Stimulated activated CD8-positive, alpha-beta memory T cell treated with anti-CD3 and anti-CD28 coated beads, Interleukin-12 subunit alpha, Interleukin-12 subunit beta, amount 100 ng/mL, for 24 hours (primary cell): ENCODE results near the gene ACTR1B.
"Not testable (repeated sequence)": the region's sequence is repeated elsewhere in the genome, so short reads cannot be mapped to it uniquely, and the experiment has no call there.

Experiments
- DNase-seq: peaks from one replicate; pipeline ENCODE4 v3.0.0-alpha.2; 2020; ENCODE audit errors: extremely low read depth

Gene ACTR1B

DNA sequence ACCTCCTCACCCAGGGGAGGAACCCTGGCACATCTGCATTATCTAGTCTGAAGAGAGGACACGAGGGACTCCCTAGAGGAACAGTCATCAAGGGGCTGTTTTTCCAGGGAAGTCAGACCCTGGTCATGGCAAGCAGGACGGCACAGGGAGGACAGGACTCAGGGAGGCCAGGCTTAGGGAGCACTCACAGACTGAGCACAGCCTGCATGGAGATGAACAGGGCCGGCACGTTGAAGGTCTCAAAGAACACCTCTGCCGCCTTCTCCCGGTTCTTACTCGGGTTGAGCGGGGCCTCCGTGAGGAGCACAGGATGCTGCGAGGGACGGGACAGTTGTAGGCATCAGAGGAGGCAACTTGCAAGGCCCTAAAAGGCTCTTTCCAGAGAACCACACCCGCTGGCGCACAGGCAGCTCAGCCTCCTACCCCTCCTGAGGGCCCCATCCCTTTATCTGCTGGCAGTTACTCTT, 5.1 kb downstream of the ACTR1B start:
- no peak for DNase-seq

DNA sequence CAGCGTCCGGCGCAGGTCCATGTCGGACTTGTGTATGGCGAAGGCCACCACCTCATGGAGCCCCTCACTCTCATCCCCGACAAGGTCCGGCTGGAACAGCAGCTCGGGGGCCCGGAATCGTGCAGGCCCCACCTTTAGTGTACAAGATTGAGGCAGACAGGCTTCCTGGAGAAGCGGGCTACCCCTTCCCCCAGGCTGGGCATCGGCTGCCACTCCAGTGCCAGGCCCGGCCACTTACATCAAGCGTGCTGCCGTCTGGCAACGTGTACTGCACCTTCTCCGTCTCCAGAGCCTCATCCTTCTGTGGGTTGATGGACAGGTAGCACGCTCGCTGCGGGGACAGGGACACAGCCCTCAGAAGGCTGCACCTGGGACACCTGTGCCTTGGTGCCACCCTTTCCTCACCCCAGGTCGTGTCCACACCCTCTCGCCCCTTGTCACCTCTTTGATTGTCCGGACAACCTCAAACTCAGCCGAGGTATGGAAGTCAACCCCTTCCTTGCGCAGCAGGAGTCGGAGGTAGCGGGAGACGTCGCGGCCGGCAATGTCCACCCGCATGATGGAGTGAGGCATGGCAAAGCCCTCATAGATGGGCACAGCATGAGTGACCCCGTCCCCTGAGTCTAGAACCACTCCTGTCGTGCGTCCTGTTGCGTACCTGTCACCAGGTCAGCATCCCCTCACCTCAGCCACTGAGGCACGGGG, 5.7 kb downstream of the ACTR1B start:
- DNase-seq: no peak

GRCh38 chr2:97656905-97657587, 6.8 kb downstream of the ACTR1B start:
- no peak for DNase-seq

DNA sequence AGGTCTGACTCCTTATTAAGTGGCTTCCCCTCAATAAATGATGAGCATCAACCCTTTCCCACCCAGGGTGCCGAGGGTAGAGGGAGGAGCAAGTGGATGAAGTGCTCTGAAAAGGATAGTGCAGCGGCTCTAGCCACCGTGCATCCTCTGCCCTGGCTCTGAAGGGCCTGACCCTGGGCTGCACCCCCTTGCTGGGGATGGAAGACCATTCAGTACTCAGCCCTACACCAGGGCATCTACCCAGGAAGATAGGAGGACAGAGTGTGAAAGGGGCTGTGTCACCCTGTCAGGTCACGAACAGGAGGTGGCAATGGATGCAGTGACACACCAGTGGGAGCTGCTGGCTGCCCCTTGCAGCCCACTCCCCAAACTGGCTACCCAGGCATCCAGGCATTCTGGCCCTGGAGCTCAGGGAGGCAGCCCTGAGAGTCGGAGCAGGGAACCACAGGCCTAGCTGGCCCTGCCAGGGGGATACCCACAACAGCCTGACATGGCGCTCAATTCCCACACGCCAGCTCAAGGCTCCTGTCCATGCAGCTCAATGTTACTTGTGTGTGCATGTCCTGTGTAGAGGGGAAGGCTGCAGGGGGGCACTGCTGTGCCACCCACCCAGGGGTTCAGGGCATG, 7.6 kb downstream of the ACTR1B start:
- no peak for DNase-seq

DNA sequence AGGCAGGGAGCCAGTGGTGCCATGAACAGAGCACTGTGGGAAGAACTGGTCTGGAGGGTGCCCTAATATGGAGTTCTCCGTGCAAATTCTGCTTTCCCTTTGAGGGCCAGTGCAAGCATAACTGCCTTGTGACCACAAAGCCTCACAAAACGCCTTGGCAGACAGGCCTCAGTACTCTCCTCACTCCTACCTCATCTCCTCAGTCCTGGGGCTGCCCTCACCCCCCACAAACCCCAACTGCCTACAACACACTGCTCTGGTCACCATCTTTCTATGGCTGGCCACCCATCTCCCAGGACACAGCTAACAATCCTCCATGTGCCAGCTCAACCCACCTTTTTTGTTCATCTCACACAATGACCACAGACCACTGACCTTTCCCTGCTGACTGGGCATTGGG, 9.1 kb downstream of the ACTR1B start:
- no peak for DNase-seq

GRCh38 chr2:97654309-97654708, 9.5 kb downstream of the ACTR1B start:
- no peak for DNase-seq

GRCh38 chr2:97653874-97654273, 10.0 kb downstream of the ACTR1B start:
- no peak for DNase-seq

GRCh38 chr2:97653473-97653872, 10.4 kb downstream of the ACTR1B start:
- DNase-seq: no peak

DNA sequence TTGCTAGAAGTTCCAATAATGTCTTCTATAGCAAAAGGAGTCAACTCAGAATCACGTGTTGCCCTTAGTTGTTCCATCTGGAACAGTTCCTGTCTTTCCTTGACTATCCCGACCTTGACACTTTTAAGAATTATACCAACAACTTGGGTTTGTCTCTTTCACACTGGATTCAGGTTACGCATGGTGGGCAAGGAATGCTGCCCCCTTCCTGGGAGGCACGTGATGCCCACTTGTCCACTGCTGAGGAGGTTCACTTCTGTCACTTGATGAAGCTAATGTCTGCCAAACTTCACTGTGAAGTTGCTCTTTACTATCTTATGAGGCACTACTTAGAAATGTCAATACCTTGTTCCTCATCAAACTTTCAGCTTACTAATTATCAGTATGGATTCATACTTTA, 12.7 kb downstream of the ACTR1B start:
- DNase-seq: no peak

- no peak for DNase-seq
Observed at GRCh38 chr2:97646977-97647376, 16.9 kb downstream of the ACTR1B start.

GRCh38 chr2:97645695-97646629, 17.9 kb downstream of the ACTR1B start, which contains the start of gene COX5B:
COX5B (plus strand) TSS chr2:97646062; CDS start chr2:97646087, 25 bp downstream.
- peak; percentile 99 for DNase-seq

DNA sequence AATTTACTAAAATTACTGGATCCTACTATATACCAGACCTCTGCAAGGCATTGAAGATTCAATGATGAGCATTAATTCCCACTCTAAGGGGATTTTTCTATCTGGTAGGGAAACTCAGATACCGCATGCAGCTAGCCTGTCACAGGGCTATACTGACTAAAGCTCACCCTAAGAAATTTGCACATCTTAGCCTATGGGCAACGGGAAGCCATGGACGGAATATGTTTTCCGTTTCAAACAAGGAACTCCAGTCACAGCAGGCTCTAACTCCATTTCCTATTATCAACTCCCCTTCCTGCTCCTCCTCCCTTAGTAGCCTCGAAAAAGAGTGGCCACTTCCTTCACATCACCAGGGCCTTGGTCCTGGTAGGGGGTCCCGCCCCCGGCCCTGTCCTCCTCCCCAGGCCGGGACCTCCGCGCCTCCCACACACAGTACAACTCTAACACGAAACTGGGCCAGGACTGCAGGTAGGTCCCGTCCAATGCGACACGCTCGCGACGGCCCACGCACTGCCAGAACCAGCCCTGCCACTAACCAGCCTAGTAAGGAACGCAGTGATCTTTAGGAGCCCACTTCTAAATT, 18.6 kb downstream of the ACTR1B start:
- no peak for DNase-seq

DNA sequence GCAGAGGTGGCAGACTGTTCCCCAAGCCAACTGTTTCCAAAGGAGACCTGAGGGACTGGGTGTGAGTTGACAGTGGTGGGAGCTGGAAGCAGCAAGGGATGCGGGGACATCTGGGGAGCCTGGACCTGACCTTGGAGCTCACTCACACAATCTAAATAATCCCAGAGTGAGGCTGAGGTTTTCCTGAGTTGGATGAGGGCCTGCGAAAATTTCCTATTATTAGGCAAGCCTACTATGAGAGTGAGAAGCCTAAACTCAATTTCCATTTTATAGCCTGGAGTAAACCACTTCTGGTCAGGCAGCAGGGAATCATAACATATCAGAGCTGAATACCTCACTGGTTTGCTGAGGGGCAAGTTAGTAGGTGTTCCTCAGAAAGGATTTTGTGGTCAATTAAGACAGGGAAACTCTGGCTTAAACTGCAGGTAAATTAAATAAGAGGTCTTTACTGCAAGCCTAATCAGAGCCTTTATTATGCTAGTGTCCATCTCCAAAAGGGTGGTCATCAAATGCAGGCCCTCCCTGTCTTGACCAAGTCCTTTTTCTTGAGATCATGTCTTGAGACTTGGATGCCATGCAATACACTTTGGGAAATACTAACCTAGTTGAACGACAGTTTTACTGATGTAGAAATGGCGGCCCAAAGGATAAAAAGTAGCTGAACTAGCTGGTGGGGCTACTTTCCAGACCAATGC, 19.7 kb downstream of the ACTR1B start:
- no peak for DNase-seq

GRCh38 chr2:97626049-97626430, 37.8 kb downstream of the ACTR1B start:
- DNase-seq: not testable (repeated sequence)

GRCh38 chr2:97625354-97626048, 38.3 kb downstream of the ACTR1B start:
- not testable (repeated sequence) for DNase-seq

GRCh38 chr2:97622976-97623375, 40.9 kb downstream of the ACTR1B start:
- DNase-seq: not testable (repeated sequence)

- DNase-seq: not testable (repeated sequence)
Observed at GRCh38 chr2:97620492-97620891, 43.4 kb downstream of the ACTR1B start.

DNA sequence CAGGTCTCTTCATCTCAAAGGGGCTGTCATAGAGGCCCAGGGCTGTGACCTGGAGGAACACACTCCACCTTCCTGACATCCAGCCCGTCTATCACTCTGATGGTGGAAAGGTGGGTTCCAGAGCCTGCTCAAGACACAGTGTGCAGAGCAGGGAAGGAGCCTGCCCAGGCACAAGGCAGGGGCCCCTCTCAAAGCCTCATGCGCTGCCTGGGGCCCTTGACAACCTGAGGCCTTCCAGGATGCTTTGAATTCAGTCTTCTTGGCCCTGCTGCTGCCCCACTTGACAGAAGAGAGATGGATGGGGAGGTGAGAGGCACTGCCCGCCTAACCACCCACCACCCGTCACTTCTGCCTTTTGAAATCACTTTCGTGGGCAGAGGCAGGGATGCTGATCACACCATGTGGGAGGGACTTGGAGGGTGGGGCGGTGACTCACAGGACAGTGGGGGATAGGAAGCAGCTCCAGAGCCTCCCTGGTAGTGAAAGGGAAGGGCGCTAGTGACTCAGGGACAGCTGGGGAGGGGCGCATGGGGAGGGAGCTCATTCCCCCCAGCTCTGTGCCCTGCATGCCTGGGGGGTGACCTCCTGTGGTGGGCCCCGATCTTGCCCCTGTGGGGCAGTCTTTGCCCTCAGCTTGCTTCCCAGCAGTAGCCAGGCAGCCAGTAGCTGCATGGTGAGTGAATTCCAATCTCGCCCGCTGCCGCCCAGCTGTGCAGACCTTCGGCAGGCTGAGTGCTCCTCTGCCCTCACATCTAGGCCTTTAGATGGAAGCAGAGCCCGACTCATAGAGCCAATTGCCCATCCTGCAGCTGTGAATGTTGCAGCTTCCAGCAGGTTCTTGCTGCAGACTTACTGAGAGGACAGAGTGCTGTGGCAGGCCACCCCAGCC, 44.7 kb downstream of the ACTR1B start:
- not testable (repeated sequence) for DNase-seq

GRCh38 chr2:97617911-97618310, 45.9 kb downstream of the ACTR1B start:
- DNase-seq: no peak
